ENCODE data around the gene STBD1.

DNA sequence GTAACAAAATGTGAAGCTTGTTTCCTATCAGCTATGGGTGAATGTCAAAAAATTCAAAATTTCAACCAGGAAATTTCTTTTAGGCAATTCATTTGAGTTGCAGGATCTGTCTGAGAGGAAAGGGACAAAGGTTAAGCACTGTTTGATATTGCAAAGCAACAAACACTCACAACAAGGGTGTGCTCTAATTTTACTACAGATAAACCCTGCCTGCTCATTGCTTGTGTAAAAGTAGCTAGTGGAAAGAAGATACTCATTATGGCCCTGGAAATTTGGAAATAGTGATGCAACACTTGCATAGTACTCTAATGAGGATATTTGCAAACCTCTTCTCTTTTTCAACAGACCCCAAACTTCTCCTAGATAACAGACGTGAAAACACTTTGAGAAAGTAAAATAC, 27.9 kb upstream of the STBD1 start:
- TF ChIP-seq, protein P1, sequence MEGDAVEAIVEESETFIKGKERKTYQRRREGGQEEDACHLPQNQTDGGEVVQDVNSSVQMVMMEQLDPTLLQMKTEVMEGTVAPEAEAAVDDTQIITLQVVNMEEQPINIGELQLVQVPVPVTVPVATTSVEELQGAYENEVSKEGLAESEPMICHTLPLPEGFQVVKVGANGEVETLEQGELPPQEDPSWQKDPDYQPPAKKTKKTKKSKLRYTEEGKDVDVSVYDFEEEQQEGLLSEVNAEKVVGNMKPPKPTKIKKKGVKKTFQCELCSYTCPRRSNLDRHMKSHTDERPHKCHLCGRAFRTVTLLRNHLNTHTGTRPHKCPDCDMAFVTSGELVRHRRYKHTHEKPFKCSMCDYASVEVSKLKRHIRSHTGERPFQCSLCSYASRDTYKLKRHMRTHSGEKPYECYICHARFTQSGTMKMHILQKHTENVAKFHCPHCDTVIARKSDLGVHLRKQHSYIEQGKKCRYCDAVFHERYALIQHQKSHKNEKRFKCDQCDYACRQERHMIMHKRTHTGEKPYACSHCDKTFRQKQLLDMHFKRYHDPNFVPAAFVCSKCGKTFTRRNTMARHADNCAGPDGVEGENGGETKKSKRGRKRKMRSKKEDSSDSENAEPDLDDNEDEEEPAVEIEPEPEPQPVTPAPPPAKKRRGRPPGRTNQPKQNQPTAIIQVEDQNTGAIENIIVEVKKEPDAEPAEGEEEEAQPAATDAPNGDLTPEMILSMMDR (conservative IDR thresholded peaks at IDR 0.05; ENCODE audit: low read depth, low read length), result no peak
- TF ChIP-seq, protein P2, sequence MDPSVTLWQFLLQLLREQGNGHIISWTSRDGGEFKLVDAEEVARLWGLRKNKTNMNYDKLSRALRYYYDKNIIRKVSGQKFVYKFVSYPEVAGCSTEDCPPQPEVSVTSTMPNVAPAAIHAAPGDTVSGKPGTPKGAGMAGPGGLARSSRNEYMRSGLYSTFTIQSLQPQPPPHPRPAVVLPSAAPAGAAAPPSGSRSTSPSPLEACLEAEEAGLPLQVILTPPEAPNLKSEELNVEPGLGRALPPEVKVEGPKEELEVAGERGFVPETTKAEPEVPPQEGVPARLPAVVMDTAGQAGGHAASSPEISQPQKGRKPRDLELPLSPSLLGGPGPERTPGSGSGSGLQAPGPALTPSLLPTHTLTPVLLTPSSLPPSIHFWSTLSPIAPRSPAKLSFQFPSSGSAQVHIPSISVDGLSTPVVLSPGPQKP (IDR thresholded peaks at IDR 0.05; ENCODE audit: borderline replicate concordance, low read depth, low read length), result no peak
- no peak for TF ChIP-seq RCOR1 (IDR thresholded peaks at IDR 0.05; ENCODE audit: insufficient replicate concordance, low read length)
- no peak for TF ChIP-seq RAD21 (IDR thresholded peaks at IDR 0.05; ENCODE audit: low read length)
- no peak for TF ChIP-seq SMC3 (IDR thresholded peaks at IDR 0.05; ENCODE audit: low read depth, low read length)

All from IMR-90 (cell line).